Suprapubic skin (tissue), 4 donors: ENCODE results near the gene MMD2.
"Not testable (repeated sequence)": the region's sequence is repeated elsewhere in the genome, so short reads cannot be mapped to it uniquely, and the experiment has no call there.

Experiments
- EP300 ChIP-seq: sonication (generic); formaldehyde crosslinking; IDR thresholded peaks from one replicate; pipeline ENCODE4 v1.6.1; 2017; ENCODE audit warnings: antibody characterized with exemption
- POLR2A ChIP-seq, 2 donors: fragments of 450-650 bp; IDR thresholded peaks; one replicate each; pipeline ENCODE4 v1.6.1; 2017; ENCODE audit warnings: antibody characterized with exemption in 2 of 2, mild to moderate bottlenecking in 2 of 2, moderate library complexity in 2 of 2
- POLR2AphosphoS5 ChIP-seq, 3 donors: sonication (generic); formaldehyde crosslinking; IDR thresholded peaks; one replicate each; pipeline ENCODE4 v1.6.1; 2017; ENCODE audit warnings: antibody characterized with exemption in 3 of 3
- TF ChIP-seq, protein P1 (sequence below), 2 donors: fragments of 200-600 bp in 1 of 2; fragments of 450-650 bp in 1 of 2; sonication (generic) in 1 of 2; IDR thresholded peaks; one replicate each; pipeline ENCODE4 v1.5.1; 2016 to 2019; ENCODE audit warnings: antibody characterized with exemption in 2 of 2, mild to moderate bottlenecking in 1 of 2, moderate library complexity in 1 of 2

DNA sequence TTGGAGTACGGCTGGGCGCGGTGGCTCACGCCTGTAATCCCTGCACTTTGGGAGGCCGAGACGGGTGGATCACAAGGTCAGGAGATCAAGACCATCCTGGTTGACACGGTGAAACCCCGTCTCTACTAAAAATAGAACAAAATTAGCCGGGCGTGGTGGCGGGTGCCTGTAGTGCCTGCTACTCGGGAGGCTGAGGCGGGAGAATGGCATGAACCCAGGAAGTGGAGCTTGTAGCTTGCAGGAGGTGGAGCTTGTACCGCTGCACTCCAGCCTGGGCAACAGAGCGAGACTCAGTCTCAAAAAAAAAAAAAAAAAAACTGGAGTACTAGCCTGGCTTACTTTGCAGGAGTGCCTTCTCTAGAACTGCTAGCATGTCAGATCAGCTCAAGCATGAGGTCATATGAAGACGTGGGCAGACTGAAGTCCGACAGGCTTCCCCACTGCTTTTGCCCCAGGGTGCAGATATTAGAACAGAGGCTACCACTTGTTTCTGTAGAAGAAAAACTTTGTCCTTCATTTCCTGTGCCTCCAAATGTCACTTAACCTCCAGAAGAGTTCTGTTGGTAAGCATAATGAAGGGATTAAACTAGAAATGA, 22.4 kb upstream of the MMD2 start:
- TF ChIP-seq, protein P1, sequence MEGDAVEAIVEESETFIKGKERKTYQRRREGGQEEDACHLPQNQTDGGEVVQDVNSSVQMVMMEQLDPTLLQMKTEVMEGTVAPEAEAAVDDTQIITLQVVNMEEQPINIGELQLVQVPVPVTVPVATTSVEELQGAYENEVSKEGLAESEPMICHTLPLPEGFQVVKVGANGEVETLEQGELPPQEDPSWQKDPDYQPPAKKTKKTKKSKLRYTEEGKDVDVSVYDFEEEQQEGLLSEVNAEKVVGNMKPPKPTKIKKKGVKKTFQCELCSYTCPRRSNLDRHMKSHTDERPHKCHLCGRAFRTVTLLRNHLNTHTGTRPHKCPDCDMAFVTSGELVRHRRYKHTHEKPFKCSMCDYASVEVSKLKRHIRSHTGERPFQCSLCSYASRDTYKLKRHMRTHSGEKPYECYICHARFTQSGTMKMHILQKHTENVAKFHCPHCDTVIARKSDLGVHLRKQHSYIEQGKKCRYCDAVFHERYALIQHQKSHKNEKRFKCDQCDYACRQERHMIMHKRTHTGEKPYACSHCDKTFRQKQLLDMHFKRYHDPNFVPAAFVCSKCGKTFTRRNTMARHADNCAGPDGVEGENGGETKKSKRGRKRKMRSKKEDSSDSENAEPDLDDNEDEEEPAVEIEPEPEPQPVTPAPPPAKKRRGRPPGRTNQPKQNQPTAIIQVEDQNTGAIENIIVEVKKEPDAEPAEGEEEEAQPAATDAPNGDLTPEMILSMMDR (IDR thresholded peaks at IDR 0.05), result not testable (repeated sequence)
- not testable (repeated sequence) for TF ChIP-seq POLR2A (IDR thresholded peaks at IDR 0.05); EP300; POLR2AphosphoS5 (IDR thresholded peaks at IDR 0.05)
